HPDE6-E6E7 (cell line): Measurements from ENCODE around the gene MTHFS.

ENCODE experiments used
- DNase-seq: peaks from one replicate; pipeline ENCODE4 v3.0.0; 2011; ENCODE audit warnings: missing footprints; ENCODE audit errors: extremely low spot score

Gene MTHFS

GRCh38 chr15:79875213-79875612 is 21.6 kb downstream of the MTHFS start:
- no peak for DNase-seq

DNA sequence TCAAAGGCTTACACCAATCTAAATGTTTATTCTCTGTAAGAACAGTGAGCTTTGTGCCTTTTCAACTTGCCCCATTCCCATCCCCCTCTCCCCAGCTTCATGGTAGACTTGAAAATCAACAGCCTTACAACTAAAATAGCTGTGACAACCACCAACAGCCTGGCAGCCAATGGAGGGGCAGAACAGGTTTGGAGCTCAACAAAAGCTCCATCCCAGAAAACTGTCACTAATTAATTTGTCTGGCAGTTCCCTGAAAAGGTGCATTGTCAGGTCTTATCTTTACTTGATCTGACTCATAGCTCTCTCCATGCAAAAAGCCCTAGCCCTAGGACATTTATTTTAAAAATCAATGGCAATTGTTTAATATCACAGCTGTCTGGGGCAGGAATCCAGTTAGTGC is 22.6 kb downstream of the MTHFS start:
- no peak for DNase-seq

- DNase-seq = no peak
Observed at GRCh38 chr15:79872358-79873017, 24.3 kb downstream of the MTHFS start.

GRCh38 chr15:79868554-79868953 is 28.3 kb downstream of the MTHFS start:
- DNase-seq = no peak

GRCh38 chr15:79863886-79864285 is 32.9 kb downstream of the MTHFS start:
- peak; percentile 25 for DNase-seq

- DNase-seq = no peak
Observed at GRCh38 chr15:79862191-79862590, 34.6 kb downstream of the MTHFS start.

GRCh38 chr15:79860661-79861060 is 36.2 kb downstream of the MTHFS start:
- no peak for DNase-seq

- DNase-seq = no peak
Observed at GRCh38 chr15:79858469-79858868, 38.3 kb downstream of the MTHFS start.

GRCh38 chr15:79853492-79854328 is 43.1 kb downstream of the MTHFS start:
- DNase-seq = peak; percentile 55

- no peak for DNase-seq
Observed at GRCh38 chr15:79849789-79850188, 47.0 kb downstream of the MTHFS start.

DNA sequence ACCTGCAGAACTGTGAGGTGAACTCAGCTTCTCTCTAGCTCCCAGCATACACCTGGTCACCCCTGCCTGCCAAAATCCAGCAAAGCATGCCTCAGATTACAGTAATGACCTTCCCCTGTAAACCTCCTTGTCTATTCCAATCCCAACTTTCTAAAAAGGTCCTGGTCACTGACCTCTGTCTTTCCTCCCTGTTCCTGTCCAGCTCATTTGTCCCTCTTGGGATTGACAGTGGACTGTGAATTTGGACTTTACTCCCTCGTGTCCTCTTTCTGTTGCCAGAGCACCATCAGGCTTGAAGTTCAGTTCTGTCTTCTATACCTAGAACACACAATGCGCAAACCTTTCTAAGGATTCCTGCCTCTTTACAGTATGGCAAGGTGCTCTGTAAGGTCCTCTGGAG is 50.3 kb downstream of the MTHFS start:
- no peak for DNase-seq

- no peak for DNase-seq
Observed at GRCh38 chr15:79844221-79844620, 52.6 kb downstream of the MTHFS start.

- no peak for DNase-seq
Observed at GRCh38 chr15:79837846-79838245, 59.0 kb downstream of the MTHFS start.

GRCh38 chr15:79834495-79834894 is 62.3 kb downstream of the MTHFS start:
- no peak for DNase-seq

- DNase-seq = no peak
Observed at GRCh38 chr15:79832367-79833120, 64.3 kb downstream of the MTHFS start.

GRCh38 chr15:79831604-79832003 is 65.2 kb downstream of the MTHFS start:
- no peak for DNase-seq

- DNase-seq = no peak
Observed at GRCh38 chr15:79829950-79830349, 66.9 kb downstream of the MTHFS start.

DNA sequence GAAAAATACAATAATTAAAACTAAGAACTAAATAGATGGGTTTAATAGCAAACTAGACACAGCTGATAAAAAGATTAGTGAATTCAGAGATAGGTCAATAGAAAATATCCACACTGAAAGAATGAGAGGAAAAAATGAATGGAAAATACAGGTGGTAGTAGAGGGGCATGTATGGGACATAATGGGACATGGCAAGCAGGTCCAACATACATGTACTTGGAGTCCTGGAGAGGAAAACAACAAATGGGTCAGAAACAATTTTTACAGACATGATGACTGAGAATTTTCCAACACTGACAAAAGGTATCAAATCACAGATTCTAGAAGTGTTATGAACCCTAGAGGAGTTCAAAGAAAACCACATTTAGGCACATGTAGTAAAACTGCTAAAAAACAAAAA is 68.4 kb downstream of the MTHFS start:
- no peak for DNase-seq

GRCh38 chr15:79826800-79827199 is 70.0 kb downstream of the MTHFS start:
- DNase-seq = no peak

GRCh38 chr15:79824136-79824701 is 72.6 kb downstream of the MTHFS start:
- DNase-seq = no peak

- DNase-seq = no peak
Observed at GRCh38 chr15:79820820-79821219, 76.0 kb downstream of the MTHFS start.

GRCh38 chr15:79820176-79820575 is 76.6 kb downstream of the MTHFS start:
- no peak for DNase-seq
